ENCODE data around the gene STAT4. TPM values are rescaled to one million over a fixed set of nuclear protein-coding genes. Genes with fewer than 3 reads are reported as not detected.

STAT4 gene
- total RNA-seq, 1 donor from 2014 or later, result 0.46 TPM

DNA sequence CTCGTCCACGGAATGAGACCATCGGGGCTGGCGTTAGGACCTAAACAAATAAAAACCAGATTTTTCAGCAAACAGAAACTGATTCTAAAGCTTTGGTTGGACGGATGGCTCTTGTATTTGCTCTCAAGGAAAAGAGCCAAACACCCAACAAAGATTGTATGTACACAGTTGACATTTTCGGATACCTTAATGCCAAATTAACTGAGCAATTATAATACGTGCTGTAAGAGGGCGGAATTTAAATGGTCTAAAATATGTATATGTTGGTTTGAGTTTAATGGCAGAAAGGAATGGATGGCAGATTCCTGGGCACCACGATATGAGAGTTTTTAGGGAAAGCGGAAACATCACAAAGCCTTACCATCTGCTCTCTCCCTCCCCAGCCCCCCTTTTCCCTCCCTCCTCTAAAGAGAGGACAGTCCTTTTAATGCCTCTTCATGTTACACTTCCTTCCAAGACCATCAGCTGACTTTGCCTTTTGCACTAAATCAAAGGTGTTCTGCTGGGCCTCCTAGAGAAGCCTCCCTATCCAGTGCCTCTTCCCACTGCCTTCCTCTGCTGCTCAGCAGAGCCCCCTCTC, 170.1 kb downstream of the STAT4 start:
- DNase-seq (ENCODE audit: low read depth), result no peak
- Histone ChIP-seq H3K4me3 (ENCODE audit: low read depth, low read length) (no peak overlapping the region), H3K36me3 (ENCODE audit: control insufficient read depth, insufficient read depth, low read length) (peaks cover 4% of the 10 kb centered on the region), H3K27me3 (ENCODE audit: control insufficient read depth, insufficient read depth, low read length) (no peaks in the 10 kb centered on the region)
- TF ChIP-seq, protein P1, sequence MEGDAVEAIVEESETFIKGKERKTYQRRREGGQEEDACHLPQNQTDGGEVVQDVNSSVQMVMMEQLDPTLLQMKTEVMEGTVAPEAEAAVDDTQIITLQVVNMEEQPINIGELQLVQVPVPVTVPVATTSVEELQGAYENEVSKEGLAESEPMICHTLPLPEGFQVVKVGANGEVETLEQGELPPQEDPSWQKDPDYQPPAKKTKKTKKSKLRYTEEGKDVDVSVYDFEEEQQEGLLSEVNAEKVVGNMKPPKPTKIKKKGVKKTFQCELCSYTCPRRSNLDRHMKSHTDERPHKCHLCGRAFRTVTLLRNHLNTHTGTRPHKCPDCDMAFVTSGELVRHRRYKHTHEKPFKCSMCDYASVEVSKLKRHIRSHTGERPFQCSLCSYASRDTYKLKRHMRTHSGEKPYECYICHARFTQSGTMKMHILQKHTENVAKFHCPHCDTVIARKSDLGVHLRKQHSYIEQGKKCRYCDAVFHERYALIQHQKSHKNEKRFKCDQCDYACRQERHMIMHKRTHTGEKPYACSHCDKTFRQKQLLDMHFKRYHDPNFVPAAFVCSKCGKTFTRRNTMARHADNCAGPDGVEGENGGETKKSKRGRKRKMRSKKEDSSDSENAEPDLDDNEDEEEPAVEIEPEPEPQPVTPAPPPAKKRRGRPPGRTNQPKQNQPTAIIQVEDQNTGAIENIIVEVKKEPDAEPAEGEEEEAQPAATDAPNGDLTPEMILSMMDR (IDR thresholded peaks at IDR 0.05; ENCODE audit: insufficient read depth, low read length, poor library complexity, severe bottlenecking), result no peak

DNA sequence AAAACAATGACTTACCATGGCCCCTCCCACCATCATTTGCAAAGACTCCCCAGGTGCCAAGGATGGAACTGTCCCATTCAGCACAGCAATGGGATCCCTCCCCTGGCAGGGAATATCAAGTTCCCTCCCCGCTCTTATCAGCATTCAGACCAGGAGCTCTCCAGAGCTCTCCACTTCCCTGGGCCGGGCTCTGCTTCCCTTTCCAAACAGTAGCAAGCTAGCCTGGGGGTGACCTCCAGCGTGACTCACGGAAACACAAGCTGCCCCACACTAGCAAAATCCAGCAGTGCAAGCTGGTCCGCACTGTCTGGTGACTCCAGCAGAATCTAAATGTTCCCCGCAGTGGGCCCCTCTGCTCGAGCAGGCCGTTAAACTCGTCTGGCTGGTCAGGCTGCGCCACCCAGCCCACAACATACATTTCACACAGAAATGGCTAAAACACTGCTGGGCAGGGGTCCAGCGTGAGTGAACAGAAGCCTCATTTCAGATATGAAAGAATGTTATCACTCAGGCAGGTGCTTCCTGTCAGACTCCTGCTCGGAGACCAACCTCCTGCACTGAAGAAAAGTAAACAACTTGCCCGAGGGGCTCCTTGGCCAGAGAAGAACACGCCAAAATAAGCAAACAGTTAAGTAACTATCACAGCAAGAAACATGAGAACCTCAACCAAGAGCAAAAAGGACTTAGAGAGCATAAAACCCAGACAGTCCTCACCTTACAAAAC, 170.7 kb downstream of the STAT4 start:
- TF ChIP-seq, protein P1 (IDR thresholded peaks at IDR 0.05; ENCODE audit: insufficient read depth, low read length, poor library complexity, severe bottlenecking), result no peak
- H3K27me3 ChIP-seq (ENCODE audit: control insufficient read depth, insufficient read depth, low read length), result no peaks in the 10 kb centered on the region
- peaks cover 4% of the 10 kb centered on the region for H3K36me3 ChIP-seq (ENCODE audit: control insufficient read depth, insufficient read depth, low read length)
- no peak overlapping the region for H3K4me3 ChIP-seq (ENCODE audit: low read depth, low read length)
- peak; percentile 31 for DNase-seq (ENCODE audit: low read depth)

Other genes starting within 250 kb of the STAT4 start
- 63.6 and 66.3 TPM in 2 replicates for gene STAT1, start 136.8 kb downstream of the STAT4 start, total RNA-seq
- gene MYO1B, start 94.4 kb upstream of the STAT4 start, total RNA-seq, result 62.8 and 66.3 TPM in 2 replicates

Measured in kidney epithelial cell (primary cell).